CD14-positive monocyte (primary cell): Measurements from ENCODE around the gene AMOTL1. TPM values are rescaled to one million over a fixed set of nuclear protein-coding genes. Genes with fewer than 3 reads are reported as not detected.

Experiments
- DNase-seq, 3 donors: peaks; one replicate each; pipeline ENCODE4 v3.0.0-alpha.2; 2011 to 2022
- H2AFZ ChIP-seq: 2 replicates; pipeline ENCODE4 v1.6.0; 2012; ENCODE audit warnings: mild to moderate bottlenecking, low read depth, low read length, inconsistent platforms; ENCODE audit not compliant: insufficient read depth, poor library complexity, severe bottlenecking
- H3K27ac ChIP-seq, 2 donors: 1 replicate in 1 of 2; 2 replicates in 1 of 2; pipeline ENCODE4 v1.5.1; 2012 to 2013; ENCODE audit warnings: low read length in 2 of 2, control low read depth in 1 of 2, inconsistent platforms in 1 of 2, low read depth in 1 of 2, mild to moderate bottlenecking in 1 of 2
- H3K27me3 ChIP-seq, 2 donors: one replicate each; pipeline versions ENCODE4 v1.6.0 to v1.6.1; 2011 to 2013; ENCODE audit warnings: low read length in 2 of 2; ENCODE audit not compliant: control insufficient read depth in 2 of 2, insufficient read depth in 2 of 2
- H3K36me3 ChIP-seq, 2 donors: replicated peaks in 1 of 2; 1 replicate in 1 of 2; 2 replicates in 1 of 2; pipeline versions ENCODE4 v1.5.1 to v1.6.1; 2012 to 2013; ENCODE audit warnings: low read length in 2 of 2, control low read depth in 1 of 2, inconsistent platforms in 1 of 2, mild to moderate bottlenecking in 1 of 2; ENCODE audit not compliant: insufficient read depth in 2 of 2, control insufficient read depth in 1 of 2
- H3K4me1 ChIP-seq, 2 donors: 1 replicate in 1 of 2; 2 replicates in 1 of 2; pipeline versions ENCODE4 v1.5.1 to v1.6.1; 2012 to 2013; ENCODE audit warnings: low read length in 2 of 2, control low read depth in 1 of 2, inconsistent platforms in 1 of 2, mild to moderate bottlenecking in 1 of 2, moderate library complexity in 1 of 2; ENCODE audit not compliant: insufficient read depth in 2 of 2, control insufficient read depth in 1 of 2
- H3K4me2 ChIP-seq: replicated peaks from 2 replicates; pipeline ENCODE3; 2012; ENCODE audit warnings: low read length, moderate library complexity, mild to moderate bottlenecking; ENCODE audit not compliant: poor library complexity, severe bottlenecking; ENCODE audit errors: extremely low read depth
- H3K4me3 ChIP-seq, 3 experiments: fragments of 200-600 bp in 1 of 3; sonication (generic) in 1 of 3; replicated peaks in 1 of 3; 1 replicate in 2 of 3; 2 replicates in 1 of 3; pipeline ENCODE4 v1.5.1; 2011 to 2013; ENCODE audit warnings: low read length in 3 of 3, mild to moderate bottlenecking in 3 of 3, control low read depth in 2 of 3, low read depth in 2 of 3, inconsistent platforms in 1 of 3, moderate library complexity in 1 of 3
- H3K79me2 ChIP-seq: 2 replicates; pipeline ENCODE4 v1.6.0; 2012; ENCODE audit warnings: mild to moderate bottlenecking, control low read depth, inconsistent platforms, low read length, moderate library complexity; ENCODE audit not compliant: insufficient read depth
- H3K9ac ChIP-seq: 2 replicates; pipeline ENCODE4 v1.6.0; 2017; ENCODE audit warnings: low read length, mild to moderate bottlenecking; ENCODE audit not compliant: insufficient read depth, poor library complexity, severe bottlenecking
- H3K9me3 ChIP-seq, 2 donors: replicated peaks in 1 of 2; 1 replicate in 1 of 2; 2 replicates in 1 of 2; pipeline versions ENCODE4 v1.5.1 to v1.6.1; 2012 to 2013; ENCODE audit warnings: low read length in 2 of 2, control low read depth in 1 of 2; ENCODE audit not compliant: control insufficient read depth in 1 of 2, insufficient read depth in 1 of 2
- H4K20me1 ChIP-seq: 2 replicates; pipeline ENCODE4 v1.6.0; 2012; ENCODE audit warnings: mild to moderate bottlenecking, low read length, control low read depth, moderate library complexity; ENCODE audit not compliant: insufficient read depth
- H3K27ac Mint-ChIP-seq, 7 donors: one replicate each; pipeline ENCODE4 v1.8.0; 2020; ENCODE audit warnings: mild to moderate bottlenecking in 7 of 7, mixed read lengths in 7 of 7, moderate library complexity in 6 of 7, inconsistent platforms in 2 of 7
- H3K27me3 Mint-ChIP-seq, 3 donors: one replicate each; pipeline ENCODE4 v1.8.0; 2021 to 2022; ENCODE audit warnings: low read depth in 3 of 3, mild to moderate bottlenecking in 3 of 3, mixed read lengths in 3 of 3, moderate library complexity in 3 of 3, inconsistent platforms in 1 of 3
- H3K36me3 Mint-ChIP-seq, 2 donors: one replicate each; pipeline ENCODE4 v1.8.0; 2020; ENCODE audit warnings: mixed read lengths in 2 of 2, inconsistent platforms in 1 of 2, mild to moderate bottlenecking in 1 of 2
- H3K4me1 Mint-ChIP-seq: one replicate; pipeline ENCODE4 v1.8.0; 2020; ENCODE audit warnings: mild to moderate bottlenecking, mixed read lengths
- H3K4me3 Mint-ChIP-seq, 2 donors: one replicate each; pipeline ENCODE4 v1.8.0; 2020; ENCODE audit warnings: mild to moderate bottlenecking in 2 of 2, mixed read lengths in 2 of 2, moderate library complexity in 1 of 2
- H3K9me3 Mint-ChIP-seq, 7 donors: one replicate each; pipeline ENCODE4 v1.8.0; 2020 to 2022; ENCODE audit warnings: mixed read lengths in 7 of 7, mild to moderate bottlenecking in 6 of 7, moderate library complexity in 6 of 7, inconsistent platforms in 2 of 7
- WGBS: methylation state at CpG from one replicate; pipeline ENCODE4 v1.1.5; 2013; ENCODE audit warnings: missing lambda C conversion rate; ENCODE audit not compliant: insufficient coverage; 5-methylcytosine and 5-hydroxymethylcytosine counted together
- intact Hi-C, 2 donors: fragments of 100-400 bp; cut with micrococcal nuclease; formaldehyde crosslinking; loops; one replicate each; pipeline versions ENCODE4 v1.15.0 to v1.15.1; 2023
- polyA plus RNA-seq, 3 donors: library from polyadenylated mRNA; depleted of rRNA in 1 of 3; unstranded in 2 of 3; stranded (reverse) in 1 of 3; fragments of 300-500 nt in 2 of 3; fragments of >200 nt in 1 of 3; fragmentation: Illumina TruSeq in 2 of 3; gene quantifications; 1 replicate in 2 of 3; 2 replicates in 1 of 3; pipeline ENCODE4 v1.2.3, GENCODE V29; 2012 to 2021
- TF ChIP-seq, protein P1 (sequence below): fragments of 200-600 bp; IDR thresholded peaks from one replicate; pipeline ENCODE4 v1.8.0; 2022; ENCODE audit warnings: antibody characterized with exemption, mild to moderate bottlenecking

Gene AMOTL1
- polyA plus RNA-seq, 3 donors = 0.41 to 0.66 (median 0.46) TPM

GRCh38 chr11:94774345-94774744, 6.2 kb downstream of the AMOTL1 start:
- Histone ChIP-seq H3K9ac (no peak overlapping the region), H4K20me1 (no peaks in the 10 kb centered on the region), H3K4me2 (no peak overlapping the region), H3K36me3 (no peaks in the 10 kb centered on the region), H3K27ac (no peak overlapping the region), H3K9me3 (no peaks in the 10 kb centered on the region), H3K4me1 (peaks cover 7 to 9% of the 10 kb centered on the region in 2 donors), H3K27me3 (peaks cover 0 to 5% of the 10 kb centered on the region in 2 donors), H3K4me3 (no peak overlapping the region), H2AFZ (no peak overlapping the region), H3K79me2 (peaks cover 27% of the 10 kb centered on the region)
- peaks cover 0 to 8% (median 0%) of the 10 kb centered on the region in 7 donors for H3K9me3 Mint-ChIP-seq
- no peak overlapping the region for H3K4me3 Mint-ChIP-seq
- H3K36me3 Mint-ChIP-seq = no peaks in the 10 kb centered on the region
- no peak overlapping the region for H3K27ac Mint-ChIP-seq
- WGBS = 0% methylated on average over 1 of the region's 3 CpGs
- TF ChIP-seq, protein P1, sequence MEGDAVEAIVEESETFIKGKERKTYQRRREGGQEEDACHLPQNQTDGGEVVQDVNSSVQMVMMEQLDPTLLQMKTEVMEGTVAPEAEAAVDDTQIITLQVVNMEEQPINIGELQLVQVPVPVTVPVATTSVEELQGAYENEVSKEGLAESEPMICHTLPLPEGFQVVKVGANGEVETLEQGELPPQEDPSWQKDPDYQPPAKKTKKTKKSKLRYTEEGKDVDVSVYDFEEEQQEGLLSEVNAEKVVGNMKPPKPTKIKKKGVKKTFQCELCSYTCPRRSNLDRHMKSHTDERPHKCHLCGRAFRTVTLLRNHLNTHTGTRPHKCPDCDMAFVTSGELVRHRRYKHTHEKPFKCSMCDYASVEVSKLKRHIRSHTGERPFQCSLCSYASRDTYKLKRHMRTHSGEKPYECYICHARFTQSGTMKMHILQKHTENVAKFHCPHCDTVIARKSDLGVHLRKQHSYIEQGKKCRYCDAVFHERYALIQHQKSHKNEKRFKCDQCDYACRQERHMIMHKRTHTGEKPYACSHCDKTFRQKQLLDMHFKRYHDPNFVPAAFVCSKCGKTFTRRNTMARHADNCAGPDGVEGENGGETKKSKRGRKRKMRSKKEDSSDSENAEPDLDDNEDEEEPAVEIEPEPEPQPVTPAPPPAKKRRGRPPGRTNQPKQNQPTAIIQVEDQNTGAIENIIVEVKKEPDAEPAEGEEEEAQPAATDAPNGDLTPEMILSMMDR = no peak
- intact Hi-C loops = no loop called here
- DNase-seq = no peak
- H3K27me3 Mint-ChIP-seq = peaks cover 5 to 7% (median 5%) of the 10 kb centered on the region in 3 donors
- peaks cover 26% of the 10 kb centered on the region for H3K4me1 Mint-ChIP-seq

DNA sequence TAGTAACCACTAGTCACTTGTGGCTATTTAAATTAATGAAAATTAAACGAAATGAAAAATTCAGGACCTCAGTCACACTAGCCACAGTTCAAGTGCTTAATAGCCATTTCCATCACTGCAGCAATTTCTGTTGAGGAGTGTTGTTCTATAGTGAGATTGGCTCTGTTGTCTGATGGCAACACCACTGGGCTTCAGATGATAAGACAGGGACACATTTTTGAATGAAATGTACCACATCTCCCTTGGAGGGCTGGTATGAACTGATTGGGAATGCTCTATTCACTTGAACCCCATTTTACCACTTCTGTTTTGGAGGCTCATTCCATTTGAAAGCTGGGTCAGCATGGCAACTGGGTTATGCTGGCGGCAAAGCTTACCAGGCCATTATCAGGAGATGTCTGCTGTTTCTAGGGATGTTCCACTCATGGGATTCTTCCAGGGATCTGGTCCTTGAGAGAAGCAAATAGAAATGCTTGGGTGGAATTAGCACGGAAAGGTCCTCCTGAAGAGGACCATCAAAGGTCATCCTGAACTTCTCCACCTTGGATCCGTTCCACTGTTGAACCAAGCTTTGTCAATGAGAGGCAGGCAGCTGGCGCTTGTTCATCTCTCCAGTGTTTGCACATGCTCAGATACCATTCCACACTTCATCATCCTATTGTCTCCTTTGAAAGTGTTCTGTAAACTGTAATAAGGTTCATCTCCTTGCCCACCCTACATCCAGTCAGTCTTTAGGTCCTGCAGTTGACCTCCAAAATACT, 7.6 kb downstream of the AMOTL1 start:
- Mint-ChIP-seq H3K27ac (no peak overlapping the region), H3K36me3 (no peaks in the 10 kb centered on the region), H3K9me3 (peaks cover 0 to 8% (median 0%) of the 10 kb centered on the region in 7 donors), H3K27me3 (peaks cover 0 to 1% (median 0%) of the 10 kb centered on the region in 3 donors), H3K4me3 (no peak overlapping the region), H3K4me1 (peaks cover 21% of the 10 kb centered on the region)
- H3K9ac ChIP-seq = no peak overlapping the region
- H3K27me3 ChIP-seq = no peaks in the 10 kb centered on the region
- H4K20me1 ChIP-seq = no peaks in the 10 kb centered on the region
- no peak for DNase-seq
- H3K4me1 ChIP-seq = peaks cover 2 to 5% of the 10 kb centered on the region in 2 donors
- H3K9me3 ChIP-seq = no peaks in the 10 kb centered on the region
- 100% methylated on average over 2 of the region's 5 CpGs for WGBS
- H3K4me2 ChIP-seq = no peak overlapping the region
- intact Hi-C loops = no loop called here
- no peaks in the 10 kb centered on the region for H3K36me3 ChIP-seq
- no peak overlapping the region for H3K4me3 ChIP-seq
- no peak overlapping the region for H3K27ac ChIP-seq
- H3K79me2 ChIP-seq = peaks cover 13% of the 10 kb centered on the region
- no peak overlapping the region for H2AFZ ChIP-seq
- TF ChIP-seq, protein P1 = no peak
